Kidney epithelial cell (primary cell): ENCODE data around the gene ZNF438. TPM values are rescaled to one million over a fixed set of nuclear protein-coding genes. Genes with fewer than 3 reads are reported as not detected.

Experiments
- DNase-seq: peaks from one replicate; pipeline ENCODE4 v3.0.0-alpha.2; 2010; ENCODE audit warnings: low read depth
- H3K27me3 ChIP-seq: 2 replicates; pipeline ENCODE4 v1.6.0; 2011; ENCODE audit warnings: low read length; ENCODE audit not compliant: control insufficient read depth, insufficient read depth
- H3K36me3 ChIP-seq: 2 replicates; pipeline ENCODE4 v1.5.1; 2011; ENCODE audit warnings: low read length; ENCODE audit not compliant: control insufficient read depth, insufficient read depth
- H3K4me3 ChIP-seq: 2 replicates; pipeline ENCODE4 v1.5.1; 2011; ENCODE audit warnings: low read depth, mild to moderate bottlenecking, control low read depth, low read length
- CTCF ChIP-seq: IDR thresholded peaks from 2 replicates; pipeline ENCODE4 v1.5.1; 2011; ENCODE audit warnings: mild to moderate bottlenecking, moderate library complexity, low read length, control low read depth, inconsistent platforms; ENCODE audit not compliant: insufficient read depth, poor library complexity, severe bottlenecking
- total RNA-seq: library from RNA; depleted of rRNA; stranded (reverse); fragments of >200 nt; gene quantifications from 2 replicates; pipeline ENCODE4 v1.2.3, GENCODE V29; 2015

ZNF438 gene
- total RNA-seq, 1 donor from 2014 or later, result 3.3 TPM

GRCh38 chr10:30825022-30825421 is 206.6 kb downstream of the ZNF438 start:
- DNase-seq, result no peak
- no peaks in the 10 kb centered on the region for H3K27me3 ChIP-seq
- no peaks in the 10 kb centered on the region for H3K36me3 ChIP-seq
- TF ChIP-seq CTCF, result no peak
- no peak overlapping the region for H3K4me3 ChIP-seq

GRCh38 chr10:30823651-30824050 is 208.0 kb downstream of the ZNF438 start:
- no peaks in the 10 kb centered on the region for H3K27me3 ChIP-seq
- H3K4me3 ChIP-seq, result no peak overlapping the region
- no peaks in the 10 kb centered on the region for H3K36me3 ChIP-seq
- DNase-seq, result no peak
- no peak for TF ChIP-seq CTCF

GRCh38 chr10:30822693-30823465 is 208.8 kb downstream of the ZNF438 start:
- Histone ChIP-seq H3K4me3 (no peak overlapping the region), H3K36me3 (no peaks in the 10 kb centered on the region), H3K27me3 (no peaks in the 10 kb centered on the region)
- no peak for TF ChIP-seq CTCF
- DNase-seq, result no peak

- Histone ChIP-seq H3K36me3 (no peaks in the 10 kb centered on the region), H3K27me3 (no peaks in the 10 kb centered on the region), H3K4me3 (no peak overlapping the region)
- DNase-seq, result no peak
- TF ChIP-seq CTCF, result no peak
Measured at GRCh38 chr10:30821994-30822692, 209.5 kb downstream of the ZNF438 start.

GRCh38 chr10:30821261-30821993 is 210.2 kb downstream of the ZNF438 start:
- DNase-seq, result no peak
- no peak overlapping the region for H3K4me3 ChIP-seq
- no peaks in the 10 kb centered on the region for H3K36me3 ChIP-seq
- H3K27me3 ChIP-seq, result no peaks in the 10 kb centered on the region
- TF ChIP-seq CTCF, result no peak
